WTC11 (cell line): ENCODE results near the gene RHPN2. TPM values are rescaled to one million over a fixed set of nuclear protein-coding genes. Genes with fewer than 3 reads are reported as not detected.

ENCODE experiments used
- ATAC-seq: fragments of 200-7000 bp; cut with Tn5 transposase; 2 replicates; pipeline ENCODE4 v1.10.0; 2021; ENCODE audit warnings: mild to moderate bottlenecking, moderate library complexity
- CTCF ChIA-PET: fragments of 300-600 bp; sonication (Branson Sonifier 250); formaldehyde crosslinking; loops from one replicate; lab custom pipeline; 2021; ENCODE audit warnings: antibody characterized with exemption; lab: Charles Lee
- POLR2A ChIA-PET: fragments of 350-600 bp; sonication (Branson Sonifier 250); formaldehyde crosslinking; loops from one replicate; lab custom pipeline; 2021; ENCODE audit warnings: antibody characterized with exemption; lab: Charles Lee
- DNase-seq: peaks from one replicate; pipeline ENCODE4 v3.0.0; 2021; ENCODE audit warnings: low spot score
- H3K27ac Mint-ChIP-seq: 2 replicates; pipeline ENCODE4 v1.8.0; 2021; ENCODE audit warnings: mixed read lengths
- H3K27me3 Mint-ChIP-seq: 2 replicates; pipeline ENCODE4 v1.8.0; 2021; ENCODE audit warnings: low read depth, mild to moderate bottlenecking, moderate library complexity, mixed read lengths
- H3K36me3 Mint-ChIP-seq: 2 replicates; pipeline ENCODE4 v1.8.0; 2021; ENCODE audit warnings: mixed read lengths
- H3K4me1 Mint-ChIP-seq: 2 replicates; pipeline ENCODE4 v1.8.0; 2022; ENCODE audit warnings: mixed read lengths
- H3K4me3 Mint-ChIP-seq: 2 replicates; pipeline ENCODE4 v1.8.0; 2021; ENCODE audit warnings: mild to moderate bottlenecking, moderate library complexity, mixed read lengths
- H3K9me3 Mint-ChIP-seq: 2 replicates; pipeline ENCODE4 v1.8.0; 2021; ENCODE audit warnings: mixed read lengths
- AFF4 ChIP-seq: sonication (generic); formaldehyde crosslinking; IDR thresholded peaks from 2 replicates; pipeline ENCODE4 v1.8.1; 2023; ENCODE audit warnings: mild to moderate bottlenecking, missing genetic modification reagents, borderline replicate concordance
- ATF1 ChIP-seq: sonication (generic); formaldehyde crosslinking; IDR thresholded peaks from 2 replicates; pipeline ENCODE4 v1.8.1; 2023; ENCODE audit warnings: mild to moderate bottlenecking, moderate library complexity, missing genetic modification reagents
- E2F1 ChIP-seq: sonication (generic); formaldehyde crosslinking; IDR thresholded peaks from 2 replicates; pipeline ENCODE4 v1.8.0; 2022; ENCODE audit warnings: mild to moderate bottlenecking, missing genetic modification reagents
- FOXJ3 ChIP-seq: sonication (generic); formaldehyde crosslinking; IDR thresholded peaks from 2 replicates; pipeline ENCODE4 v1.9.0; 2021; ENCODE audit warnings: missing genetic modification reagents, mild to moderate bottlenecking, borderline replicate concordance
- FOXP1 ChIP-seq: sonication (generic); formaldehyde crosslinking; IDR thresholded peaks from 2 replicates; pipeline ENCODE4 v1.8.0; 2022; ENCODE audit warnings: missing genetic modification reagents, mild to moderate bottlenecking, moderate library complexity, borderline replicate concordance
- HMGXB4 ChIP-seq: sonication (generic); formaldehyde crosslinking; IDR thresholded peaks from 2 replicates; pipeline ENCODE4 v1.8.1; 2023; ENCODE audit warnings: mild to moderate bottlenecking, moderate library complexity, missing genetic modification reagents
- IRF2 ChIP-seq: sonication (generic); formaldehyde crosslinking; IDR thresholded peaks from 2 replicates; pipeline ENCODE4 v1.8.0; 2022; ENCODE audit warnings: low read depth, missing genetic modification reagents, borderline replicate concordance
- JUN ChIP-seq: sonication (generic); formaldehyde crosslinking; IDR thresholded peaks from 2 replicates; pipeline ENCODE4 v1.8.0; 2023; ENCODE audit warnings: mild to moderate bottlenecking, missing genetic modification reagents
- MAX ChIP-seq: sonication (generic); formaldehyde crosslinking; IDR thresholded peaks from 2 replicates; pipeline ENCODE4 v1.8.0; 2022; ENCODE audit warnings: mild to moderate bottlenecking, missing genetic modification reagents
- MLX ChIP-seq: sonication (generic); formaldehyde crosslinking; IDR thresholded peaks from 2 replicates; pipeline ENCODE4 v1.8.1; 2023; ENCODE audit warnings: mild to moderate bottlenecking, missing genetic modification reagents, moderate library complexity
- MXD4 ChIP-seq: fragments of 250-450 bp; sonication (Bioruptor Pico); IDR thresholded peaks from 2 replicates; pipeline ENCODE4 v1.8.0; 2021; ENCODE audit warnings: mild to moderate bottlenecking, moderate library complexity, borderline replicate concordance
- NFYB ChIP-seq: sonication (generic); formaldehyde crosslinking; conservative IDR thresholded peaks from 2 replicates; pipeline ENCODE4 v1.8.0; 2022; ENCODE audit warnings: low read depth, missing genetic modification reagents
- NR3C1 ChIP-seq: sonication (generic); formaldehyde crosslinking; conservative IDR thresholded peaks from 2 replicates; pipeline ENCODE4 v1.8.1; 2023; ENCODE audit warnings: low read depth, mild to moderate bottlenecking, missing genetic modification reagents
- RORB ChIP-seq: fragments of 250-450 bp; sonication (Bioruptor Pico); IDR thresholded peaks from 2 replicates; pipeline ENCODE4 v1.9.0; 2021; ENCODE audit warnings: mild to moderate bottlenecking
- ZNF219 ChIP-seq: sonication (generic); formaldehyde crosslinking; IDR thresholded peaks from 2 replicates; pipeline ENCODE4 v1.8.0; 2023; ENCODE audit warnings: missing genetic modification reagents, mild to moderate bottlenecking, borderline replicate concordance
- ZNF317 ChIP-seq: sonication (generic); formaldehyde crosslinking; IDR thresholded peaks from 2 replicates; pipeline ENCODE4 v1.8.1; 2023; ENCODE audit warnings: low read depth, mild to moderate bottlenecking, moderate library complexity, missing genetic modification reagents, borderline replicate concordance
- ZNF416 ChIP-seq: fragments of 250-450 bp; sonication (Bioruptor Pico); IDR thresholded peaks from 2 replicates; pipeline ENCODE4 v1.9.0; 2021; ENCODE audit warnings: mild to moderate bottlenecking, inconsistent platforms
- ZNF423 ChIP-seq: fragments of 250-450 bp; sonication (Bioruptor Pico); IDR thresholded peaks from 2 replicates; pipeline ENCODE4 v2.1.2; 2022; ENCODE audit warnings: mild to moderate bottlenecking, moderate library complexity
- ZNF425 ChIP-seq: fragments of 250-450 bp; sonication (Bioruptor Pico); conservative IDR thresholded peaks from 2 replicates; pipeline ENCODE4 v1.9.0; 2021; ENCODE audit warnings: mild to moderate bottlenecking
- ZNF671 ChIP-seq: fragments of 250-450 bp; sonication (Bioruptor Pico); IDR thresholded peaks from 2 replicates; pipeline ENCODE4 v1.8.0; 2021; ENCODE audit warnings: mild to moderate bottlenecking
- total RNA-seq: library from RNA; stranded (reverse); gene quantifications from 3 replicates; pipeline ENCODE4 v1.2.3, GENCODE V29; 2021

The RHPN2 gene
- total RNA-seq, 1 experiment from 2014 or later, result 21.1 TPM

- TF ChIP-seq MAX (CRISPR knock-in tag), result no peak
- TF ChIP-seq, all 79 proteins: peak for 0
Observed at GRCh38 chr19:33111587-33111986, 46.9 kb upstream of the RHPN2 start (continued).

GRCh38 chr19:33110137-33110910 is 45.6 kb upstream of the RHPN2 start:
- no peak for ATAC-seq
- TF ChIP-seq RORB (CRISPR knock-in tag) (no peak), JUN (CRISPR knock-in tag) (no peak), ZNF219 (CRISPR knock-in tag) (no peak), AFF4 (no peak), MLX (CRISPR knock-in tag) (no peak), NFYB (CRISPR knock-in tag) (no peak), IRF2 (CRISPR knock-in tag) (no peak), MXD4 (CRISPR knock-in tag) (no peak), NR3C1 (CRISPR knock-in tag) (no peak), ZNF671 (no peak), ZNF425 (CRISPR knock-in tag) (no peak), ZNF416 (CRISPR knock-in tag) (no peak), FOXJ3 (CRISPR knock-in tag) (no peak), ZNF423 (no peak), FOXP1 (CRISPR knock-in tag) (no peak), ATF1 (no peak), HMGXB4 (no peak), E2F1 (CRISPR knock-in tag) (no peak), ZNF317 (CRISPR knock-in tag) (no peak)
- peaks cover 40% of the 10 kb centered on the region for H3K36me3 Mint-ChIP-seq
- H3K27ac Mint-ChIP-seq, result no peak overlapping the region
- no peaks in the 10 kb centered on the region for H3K27me3 Mint-ChIP-seq
- POLR2A ChIA-PET, result no interaction called here
- CTCF ChIA-PET, result no interaction called here
- no peak for DNase-seq
- H3K4me1 Mint-ChIP-seq, result no peaks in the 10 kb centered on the region
- H3K4me3 Mint-ChIP-seq, result no peak overlapping the region
- H3K9me3 Mint-ChIP-seq, result no peaks in the 10 kb centered on the region
